GM10266 (cell line): ENCODE measurements around the gene MADD.

Source experiments
- DNase-seq: peaks from one replicate; pipeline ENCODE4 v3.0.0; 2012; ENCODE audit errors: extremely low spot score
- CTCF ChIP-seq: IDR thresholded peaks from 2 replicates; pipeline ENCODE4 v1.5.1; 2012; ENCODE audit warnings: mild to moderate bottlenecking, low read depth; ENCODE audit not compliant: control insufficient read depth, insufficient read depth; ENCODE audit errors: missing control alignments

MADD gene

GRCh38 chr11:47269829-47270305 lies at the start of gene MADD:
Gene MADD, plus strand, starts transcription at chr11:47270133.
- DNase-seq: peak; percentile 98
- TF ChIP-seq CTCF: peak; percentile 13

GRCh38 chr11:47220401-47220821 lies 49.5 kb upstream of the MADD start:
- no peak for DNase-seq
- TF ChIP-seq CTCF: no peak

- no peak for DNase-seq
- no peak for TF ChIP-seq CTCF
Observed at GRCh38 chr11:47222696-47223095, 47.2 kb upstream of the MADD start.

GRCh38 chr11:47225552-47226400 lies 44.2 kb upstream of the MADD start:
- no peak for DNase-seq
- TF ChIP-seq CTCF: no peak

GRCh38 chr11:47229161-47229560 lies 40.8 kb upstream of the MADD start:
- TF ChIP-seq CTCF: no peak
- no peak for DNase-seq

GRCh38 chr11:47233051-47233450 lies 36.9 kb upstream of the MADD start:
- no peak for TF ChIP-seq CTCF
- DNase-seq: no peak

GRCh38 chr11:47233989-47234668 lies 35.8 kb upstream of the MADD start:
- peak; percentile 5 for TF ChIP-seq CTCF
- no peak for DNase-seq
